NB4 (cell line): ENCODE data around the gene UNC5CL.

Experiments
- POLR2A ChIP-seq: IDR thresholded peaks from 2 replicates; pipeline ENCODE4 v1.6.1; 2011; ENCODE audit warnings: mild to moderate bottlenecking; ENCODE audit not compliant: insufficient read length; ENCODE audit errors: extremely low read depth
- TF ChIP-seq, protein P1 (sequence below): IDR thresholded peaks from one replicate; pipeline ENCODE4 v1.5.1; 2012; ENCODE audit warnings: low read depth, low read length

DNA sequence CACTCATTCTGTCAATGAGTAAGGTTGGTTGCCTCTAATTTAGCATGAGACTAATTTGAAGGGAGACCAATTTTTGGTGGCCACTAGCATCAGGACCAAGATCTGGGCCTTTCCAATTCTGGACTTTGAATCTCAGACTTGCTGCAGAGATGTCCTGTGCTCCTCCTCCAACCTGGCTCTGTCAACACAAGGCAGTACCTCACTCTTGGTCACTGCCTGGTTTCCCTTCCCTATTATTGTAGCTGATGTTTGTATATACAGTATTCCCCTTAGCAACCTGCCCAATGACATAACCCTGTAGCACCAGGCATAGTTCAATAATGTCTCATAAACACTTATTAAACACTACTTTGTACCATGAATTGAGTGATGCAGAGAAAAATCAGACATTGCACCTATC lies 50.4 kb downstream of the UNC5CL start:
- TF ChIP-seq, protein P1, sequence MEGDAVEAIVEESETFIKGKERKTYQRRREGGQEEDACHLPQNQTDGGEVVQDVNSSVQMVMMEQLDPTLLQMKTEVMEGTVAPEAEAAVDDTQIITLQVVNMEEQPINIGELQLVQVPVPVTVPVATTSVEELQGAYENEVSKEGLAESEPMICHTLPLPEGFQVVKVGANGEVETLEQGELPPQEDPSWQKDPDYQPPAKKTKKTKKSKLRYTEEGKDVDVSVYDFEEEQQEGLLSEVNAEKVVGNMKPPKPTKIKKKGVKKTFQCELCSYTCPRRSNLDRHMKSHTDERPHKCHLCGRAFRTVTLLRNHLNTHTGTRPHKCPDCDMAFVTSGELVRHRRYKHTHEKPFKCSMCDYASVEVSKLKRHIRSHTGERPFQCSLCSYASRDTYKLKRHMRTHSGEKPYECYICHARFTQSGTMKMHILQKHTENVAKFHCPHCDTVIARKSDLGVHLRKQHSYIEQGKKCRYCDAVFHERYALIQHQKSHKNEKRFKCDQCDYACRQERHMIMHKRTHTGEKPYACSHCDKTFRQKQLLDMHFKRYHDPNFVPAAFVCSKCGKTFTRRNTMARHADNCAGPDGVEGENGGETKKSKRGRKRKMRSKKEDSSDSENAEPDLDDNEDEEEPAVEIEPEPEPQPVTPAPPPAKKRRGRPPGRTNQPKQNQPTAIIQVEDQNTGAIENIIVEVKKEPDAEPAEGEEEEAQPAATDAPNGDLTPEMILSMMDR: no peak
- no peak for TF ChIP-seq POLR2A
